HEK293 (cell line): Measurements from ENCODE around the gene CARD8.
"Not testable (repeated sequence)": the region's sequence is repeated elsewhere in the genome, so short reads cannot be mapped to it uniquely, and the experiment has no call there.

ENCODE experiments used
- CTCF ChIA-PET: fragments of 350-600 bp; formaldehyde crosslinking; extraction: SDS; loops from one replicate; lab custom pipeline; 2021; ENCODE audit warnings: antibody characterized with exemption; lab: Yijun Ruan, JAX
- POLR2A ChIA-PET: fragments of 300-600 bp; formaldehyde crosslinking; extraction: SDS; loops from one replicate; lab custom pipeline; 2020; ENCODE audit warnings: antibody characterized with exemption, inconsistent platforms; lab: Yijun Ruan, JAX
- H3K27ac ChIP-seq: fragments of 200-500 bp; sonication (Bioruptor generic); 2 replicates; pipeline ENCODE4 v1.5.1; 2014; ENCODE audit warnings: low read depth, low read length, control low read depth, inconsistent platforms; ENCODE audit errors: extremely low read depth
- H3K36me3 ChIP-seq, 2 experiments: fragments of 200-500 bp in 1 of 2; sonication (Bioruptor generic) in 1 of 2; 1 replicate in 1 of 2; 2 replicates in 1 of 2; pipeline ENCODE4 v1.5.1; 2014 to 2017; ENCODE audit warnings: inconsistent platforms in 2 of 2, low read length in 2 of 2; ENCODE audit not compliant: control insufficient read depth in 2 of 2, insufficient read depth in 1 of 2
- H3K4me1 ChIP-seq: fragments of 200-500 bp; sonication (Bioruptor generic); 2 replicates; pipeline ENCODE4 v1.5.1; 2014; ENCODE audit warnings: mild to moderate bottlenecking, low read length, inconsistent platforms; ENCODE audit not compliant: control insufficient read depth, insufficient read depth
- H3K4me3 ChIP-seq: 2 replicates; pipeline ENCODE4 v1.5.1; 2011; ENCODE audit warnings: low read depth, mild to moderate bottlenecking, control low read depth, low read length, moderate library complexity
- H3K9me3 ChIP-seq: fragments of 200-500 bp; sonication (Bioruptor generic); 2 replicates; pipeline ENCODE4 v1.5.1; 2014; ENCODE audit warnings: low read depth, low read length, inconsistent platforms; ENCODE audit not compliant: control insufficient read depth, insufficient read depth
- CTCF ChIP-seq: fragments of 450-650 bp; formaldehyde crosslinking; IDR thresholded peaks from 2 replicates; pipeline ENCODE4 v1.5.1; 2016; ENCODE audit warnings: missing biosample characterization, missing genetic modification characterization
- TSHZ1 ChIP-seq: fragments of 450-650 bp; formaldehyde crosslinking; IDR thresholded peaks from 2 replicates; pipeline ENCODE4 v1.5.1; 2016; ENCODE audit warnings: missing biosample characterization, missing genetic modification characterization, borderline replicate concordance
- ZFP41 ChIP-seq: fragments of 450-650 bp; formaldehyde crosslinking; IDR thresholded peaks from 2 replicates; pipeline ENCODE4 v1.5.1; 2016; ENCODE audit warnings: missing biosample characterization, missing genetic modification characterization, borderline replicate concordance
- ZNF175 ChIP-seq: fragments of 450-650 bp; formaldehyde crosslinking; IDR thresholded peaks from 2 replicates; pipeline ENCODE4 v1.5.1; 2016; ENCODE audit warnings: missing biosample characterization, missing genetic modification characterization
- ZNF24 ChIP-seq: fragments of 450-650 bp; formaldehyde crosslinking; IDR thresholded peaks from 2 replicates; pipeline ENCODE4 v1.5.1; 2016; ENCODE audit warnings: missing biosample characterization, missing genetic modification characterization
- ZNF26 ChIP-seq: fragments of 450-650 bp; formaldehyde crosslinking; IDR thresholded peaks from 2 replicates; pipeline ENCODE4 v1.5.1; 2016; ENCODE audit warnings: missing biosample characterization, missing genetic modification characterization
- ZNF707 ChIP-seq: fragments of 450-650 bp; formaldehyde crosslinking; IDR thresholded peaks from 2 replicates; pipeline ENCODE4 v1.5.1; 2016; ENCODE audit warnings: missing biosample characterization, missing genetic modification characterization
- ZNF777 ChIP-seq: fragments of 450-650 bp; formaldehyde crosslinking; IDR thresholded peaks from 2 replicates; pipeline ENCODE4 v1.5.1; 2017; ENCODE audit warnings: missing biosample characterization, missing genetic modification characterization, borderline replicate concordance
- ZSCAN16 ChIP-seq: fragments of 450-650 bp; formaldehyde crosslinking; IDR thresholded peaks from 2 replicates; pipeline ENCODE4 v1.5.1; 2016; ENCODE audit warnings: missing biosample characterization, missing genetic modification characterization
- TF ChIP-seq, protein P1 (sequence below): fragments of 450-650 bp; formaldehyde crosslinking; IDR thresholded peaks from 2 replicates; pipeline ENCODE4 v1.5.1; 2016; ENCODE audit warnings: missing biosample characterization, missing genetic modification characterization
- TF ChIP-seq, protein P2 (sequence below): fragments of 450-650 bp; formaldehyde crosslinking; IDR thresholded peaks from 2 replicates; pipeline ENCODE4 v1.5.1; 2016; ENCODE audit warnings: missing biosample characterization, missing genetic modification characterization, low read depth

The CARD8 gene

DNA sequence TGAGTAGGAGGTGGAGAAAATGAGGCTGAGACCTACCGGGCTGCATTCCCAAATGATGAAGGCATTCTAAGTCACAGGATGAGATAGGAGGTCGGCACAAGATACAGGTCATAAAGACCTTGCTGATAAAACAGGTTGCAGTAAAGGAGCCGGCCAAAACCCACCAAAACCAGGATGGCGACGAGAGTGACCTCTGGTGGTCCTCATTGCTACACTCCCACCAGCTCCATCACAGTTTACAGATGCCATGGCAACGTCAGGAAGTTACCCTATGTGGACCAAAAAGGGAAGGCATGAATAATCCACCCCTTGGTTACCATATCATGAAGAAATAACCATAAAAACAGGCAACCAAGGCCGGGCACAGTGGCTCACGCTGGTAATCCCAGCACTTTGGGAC is 9.6 kb upstream of the CARD8 start:
- POLR2A ChIA-PET, result interaction anchor here (0.8 kb wide), 1 partner anchor 12 kb away, joined by 3 read pairs; no protein-coding TSS in a partner anchor
- H3K27ac ChIP-seq, H3K9me3 ChIP-seq, H3K4me1 ChIP-seq, H3K36me3 ChIP-seq, H3K4me3 ChIP-seq: not testable (repeated sequence)
- CTCF ChIA-PET, result interaction anchor here (0.8 to 1.8 kb wide), 5 partner anchors 10 to 304 kb away, joined by 3 to 8 read pairs (median 6); partner anchors contain the start of gene CARD8
- 0 out of 2 replicates have a peak, but pooled peaks have one; percentile 13 for TF ChIP-seq CTCF (tag by site-specific recombination)

GRCh38 chr19:48260359-48260714 is 4.6 kb upstream of the CARD8 start:
- not testable (repeated sequence) for H3K4me1 ChIP-seq, H3K4me3 ChIP-seq, H3K36me3 ChIP-seq, H3K27ac ChIP-seq, H3K9me3 ChIP-seq
- ChIA-PET POLR2A (interaction anchor here (0.8 to 1.2 kb wide), 2 partner anchors 57 to 91 kb away, joined by 3 to 5 read pairs; no protein-coding TSS in a partner anchor), CTCF (interaction anchor here (0.6 to 3.2 kb wide), 25 partner anchors 8 to 460 kb away, joined by 3 to 23 read pairs (median 4); partner anchors contain the start of genes PLA2G4C and ZNF114)

DNA sequence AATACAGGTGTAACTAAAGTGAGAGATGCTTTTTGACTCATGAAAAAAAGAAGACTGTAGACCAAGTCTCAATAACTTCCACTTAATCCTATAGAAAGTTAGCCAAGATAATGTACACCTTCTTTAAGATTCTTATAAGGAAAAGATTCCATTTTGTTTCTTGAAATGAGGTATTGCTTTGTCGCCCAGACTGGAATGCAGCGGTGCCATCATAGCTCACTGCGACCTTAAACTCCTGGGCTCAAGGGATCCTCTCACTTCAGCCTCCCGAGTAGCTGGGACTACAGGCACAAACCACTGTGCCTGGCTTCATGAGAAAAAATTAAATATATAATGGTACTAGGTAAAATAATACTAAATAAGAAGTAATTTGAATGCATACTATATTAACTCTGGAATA is 3.3 kb upstream of the CARD8 start:
- POLR2A ChIA-PET, result interaction anchor here (1.3 kb wide), 1 partner anchor 55 kb away, joined by 3 read pairs; no protein-coding TSS in a partner anchor
- CTCF ChIA-PET, result interaction anchor here (0.8 to 3.2 kb wide), 9 partner anchors 9 to 155 kb away, joined by 3 to 23 read pairs (median 4); partner anchors contain the start of genes PLA2G4C and ZNF114
- not testable (repeated sequence) for H3K27ac ChIP-seq, H3K4me3 ChIP-seq, H3K9me3 ChIP-seq, H3K4me1 ChIP-seq, H3K36me3 ChIP-seq

DNA sequence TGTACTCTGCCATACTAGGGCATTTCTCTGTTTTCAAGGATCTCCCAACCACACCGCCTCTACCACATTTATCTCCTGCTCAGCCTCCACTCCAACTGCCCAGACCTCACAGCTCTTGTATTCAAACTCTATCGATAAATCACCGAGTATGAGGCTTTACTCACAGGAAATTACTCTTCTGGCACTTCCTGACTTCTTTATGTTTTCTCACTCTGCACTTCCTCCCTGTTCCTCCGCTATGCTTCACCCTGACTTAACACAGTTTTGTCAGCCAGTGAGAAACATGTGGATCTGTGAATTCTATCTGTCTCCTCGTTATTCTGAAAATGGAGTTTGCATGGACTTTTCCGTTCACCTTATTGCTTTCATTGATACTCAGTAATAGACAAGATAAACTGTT is 2.6 kb upstream of the CARD8 start:
- CTCF ChIA-PET, result interaction anchor here (0.7 to 3.2 kb wide), 5 partner anchors 12 to 154 kb away, joined by 4 to 23 read pairs (median 4); no protein-coding TSS in a partner anchor
- H3K4me3 ChIP-seq, result no peak overlapping the region
- 0 out of 3 replicates have a peak, but pooled peaks cover 0 to 4% of the 10 kb centered on the region in 2 experiments for H3K36me3 ChIP-seq
- no peaks in the 10 kb centered on the region for H3K9me3 ChIP-seq
- POLR2A ChIA-PET, result interaction anchor here (1.3 kb wide), 1 partner anchor 55 kb away, joined by 3 read pairs; no protein-coding TSS in a partner anchor
- H3K4me1 ChIP-seq, result no peaks in the 10 kb centered on the region
- H3K27ac ChIP-seq, result no peak overlapping the region
- TF ChIP-seq ZNF26 (no peak), TSHZ1 (tag by site-specific recombination) (no peak), ZNF24 (tag by site-specific recombination) (no peak), ZNF777 (tag by site-specific recombination) (no peak), ZFP41 (tag by site-specific recombination) (no peak), ZNF175 (tag by site-specific recombination) (no peak), ZNF707 (no peak), ZSCAN16 (tag by site-specific recombination) (no peak)
- TF ChIP-seq, protein P1, sequence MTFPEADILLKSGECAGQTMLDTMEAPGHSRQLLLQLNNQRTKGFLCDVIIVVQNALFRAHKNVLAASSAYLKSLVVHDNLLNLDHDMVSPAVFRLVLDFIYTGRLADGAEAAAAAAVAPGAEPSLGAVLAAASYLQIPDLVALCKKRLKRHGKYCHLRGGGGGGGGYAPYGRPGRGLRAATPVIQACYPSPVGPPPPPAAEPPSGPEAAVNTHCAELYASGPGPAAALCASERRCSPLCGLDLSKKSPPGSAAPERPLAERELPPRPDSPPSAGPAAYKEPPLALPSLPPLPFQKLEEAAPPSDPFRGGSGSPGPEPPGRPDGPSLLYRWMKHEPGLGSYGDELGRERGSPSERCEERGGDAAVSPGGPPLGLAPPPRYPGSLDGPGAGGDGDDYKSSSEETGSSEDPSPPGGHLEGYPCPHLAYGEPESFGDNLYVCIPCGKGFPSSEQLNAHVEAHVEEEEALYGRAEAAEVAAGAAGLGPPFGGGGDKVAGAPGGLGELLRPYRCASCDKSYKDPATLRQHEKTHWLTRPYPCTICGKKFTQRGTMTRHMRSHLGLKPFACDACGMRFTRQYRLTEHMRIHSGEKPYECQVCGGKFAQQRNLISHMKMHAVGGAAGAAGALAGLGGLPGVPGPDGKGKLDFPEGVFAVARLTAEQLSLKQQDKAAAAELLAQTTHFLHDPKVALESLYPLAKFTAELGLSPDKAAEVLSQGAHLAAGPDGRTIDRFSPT (tag by site-specific recombination), result no peak
- TF ChIP-seq, protein P2, sequence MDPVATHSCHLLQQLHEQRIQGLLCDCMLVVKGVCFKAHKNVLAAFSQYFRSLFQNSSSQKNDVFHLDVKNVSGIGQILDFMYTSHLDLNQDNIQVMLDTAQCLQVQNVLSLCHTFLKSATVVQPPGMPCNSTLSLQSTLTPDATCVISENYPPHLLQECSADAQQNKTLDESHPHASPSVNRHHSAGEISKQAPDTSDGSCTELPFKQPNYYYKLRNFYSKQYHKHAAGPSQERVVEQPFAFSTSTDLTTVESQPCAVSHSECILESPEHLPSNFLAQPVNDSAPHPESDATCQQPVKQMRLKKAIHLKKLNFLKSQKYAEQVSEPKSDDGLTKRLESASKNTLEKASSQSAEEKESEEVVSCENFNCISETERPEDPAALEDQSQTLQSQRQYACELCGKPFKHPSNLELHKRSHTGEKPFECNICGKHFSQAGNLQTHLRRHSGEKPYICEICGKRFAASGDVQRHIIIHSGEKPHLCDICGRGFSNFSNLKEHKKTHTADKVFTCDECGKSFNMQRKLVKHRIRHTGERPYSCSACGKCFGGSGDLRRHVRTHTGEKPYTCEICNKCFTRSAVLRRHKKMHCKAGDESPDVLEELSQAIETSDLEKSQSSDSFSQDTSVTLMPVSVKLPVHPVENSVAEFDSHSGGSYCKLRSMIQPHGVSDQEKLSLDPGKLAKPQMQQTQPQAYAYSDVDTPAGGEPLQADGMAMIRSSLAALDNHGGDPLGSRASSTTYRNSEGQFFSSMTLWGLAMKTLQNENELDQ (tag by site-specific recombination), result no peak
